ENCODE results near the gene SVEP1. TPM values are rescaled to one million over a fixed set of nuclear protein-coding genes. Genes with fewer than 3 reads are reported as not detected.

The SVEP1 gene
- total and polyA plus RNA-seq, 2 donors from 2014 or later, result 1.1 to 19.3 TPM

- Histone ChIP-seq H3K9me3 (ENCODE audit: control insufficient read depth in 2 of 3, insufficient read depth in 1 of 3, low read length in 3 of 3) (no peaks in the 10 kb centered on the region), H3K9ac (ENCODE audit: low read length in 3 of 3) (no peak overlapping the region), H3K4me3 (ENCODE audit: low read length in 3 of 3) (no peak overlapping the region), H3K4me1 (ENCODE audit: control insufficient read depth in 2 of 3, insufficient read depth in 2 of 3, low read depth in 1 of 3, low read length in 3 of 3) (no peaks in the 10 kb centered on the region), H3K36me3 (ENCODE audit: control insufficient read depth in 2 of 3, insufficient read depth in 3 of 3, low read length in 3 of 3) (no peaks in the 10 kb centered on the region), H3K27me3 (ENCODE audit: control insufficient read depth, insufficient read depth, low read length) (no peaks in the 10 kb centered on the region), H3K27ac (ENCODE audit: low read depth in 2 of 2, low read length in 2 of 2) (no peak overlapping the region)
- no peak for TF ChIP-seq CTCF (IDR thresholded peaks at IDR 0.05; ENCODE audit: borderline replicate concordance, extremely low read depth, insufficient read depth)
- DNase-seq (no peak), FAIRE-seq (no peak)
- intact Hi-C loops (cut with DNase I), result no loop called here
These were observed 66.7 kb downstream of the SVEP1 start for GRCh38 chr9:110512817-110513216.

- H3K4me3 ChIP-seq (ENCODE audit: low read length in 3 of 3), result no peak overlapping the region
- no peak overlapping the region for H3K27ac ChIP-seq (ENCODE audit: low read depth in 2 of 2, low read length in 2 of 2)
- no peaks in the 10 kb centered on the region for H3K4me1 ChIP-seq (ENCODE audit: control insufficient read depth in 2 of 3, insufficient read depth in 2 of 3, low read depth in 1 of 3, low read length in 3 of 3)
- TF ChIP-seq CTCF (IDR thresholded peaks at IDR 0.05; ENCODE audit: borderline replicate concordance, extremely low read depth, insufficient read depth), result no peak
- intact Hi-C loops (cut with DNase I), result no loop called here
- no peak overlapping the region for H3K9ac ChIP-seq (ENCODE audit: low read length in 3 of 3)
- no peak for DNase-seq
- no peaks in the 10 kb centered on the region for H3K27me3 ChIP-seq (ENCODE audit: control insufficient read depth, insufficient read depth, low read length)
- H3K36me3 ChIP-seq (ENCODE audit: control insufficient read depth in 2 of 3, insufficient read depth in 3 of 3, low read length in 3 of 3), result no peaks in the 10 kb centered on the region
- H3K9me3 ChIP-seq (ENCODE audit: control insufficient read depth in 2 of 3, insufficient read depth in 1 of 3, low read length in 3 of 3), result no peaks in the 10 kb centered on the region
- FAIRE-seq, result no peak
These were observed 69.7 kb downstream of the SVEP1 start for GRCh38 chr9:110509792-110510191.

GRCh38 chr9:110502842-110503241 lies 76.7 kb downstream of the SVEP1 start:
- DNase-seq, result no peak

More at GRCh38 chr9:110502842-110503241, 76.7 kb downstream of the SVEP1 start:
- no peak for FAIRE-seq
- no peak for TF ChIP-seq CTCF (IDR thresholded peaks at IDR 0.05; ENCODE audit: borderline replicate concordance, extremely low read depth, insufficient read depth)
- intact Hi-C loops (cut with DNase I), result no loop called here
- H3K27ac ChIP-seq (ENCODE audit: low read depth in 2 of 2, low read length in 2 of 2), result no peak overlapping the region
- H3K9ac ChIP-seq (ENCODE audit: low read length in 3 of 3), result no peak overlapping the region
- no peaks in the 10 kb centered on the region for H3K9me3 ChIP-seq (ENCODE audit: control insufficient read depth in 2 of 3, insufficient read depth in 1 of 3, low read length in 3 of 3)
- H3K4me3 ChIP-seq (ENCODE audit: low read length in 3 of 3), result no peak overlapping the region
- H3K4me1 ChIP-seq (ENCODE audit: control insufficient read depth in 2 of 3, insufficient read depth in 2 of 3, low read depth in 1 of 3, low read length in 3 of 3), result no peaks in the 10 kb centered on the region
- H3K36me3 ChIP-seq (ENCODE audit: control insufficient read depth in 2 of 3, insufficient read depth in 3 of 3, low read length in 3 of 3), result no peaks in the 10 kb centered on the region
- no peaks in the 10 kb centered on the region for H3K27me3 ChIP-seq (ENCODE audit: control insufficient read depth, insufficient read depth, low read length)

Measured in kidney (tissue), 14 donors.